GM21526 (cell line): ENCODE data around the gene SLC27A3.
"Not testable (repeated sequence)": the region's sequence is repeated elsewhere in the genome, so short reads cannot be mapped to it uniquely, and the experiment has no call there.

Experiments used
- ATAC-seq: cut with Tn5 transposase; IDR thresholded peaks from one replicate; pipeline ENCODE4 v1.9.1; 2021; ENCODE audit warnings: moderate library complexity; ENCODE audit not compliant: unreplicated experiment, low FRiP score

The SLC27A3 gene

GRCh38 chr1:153778824-153779519 lies 3.8 kb downstream of the SLC27A3 start:
- ATAC-seq: no peak

- ATAC-seq: no peak
Measured at GRCh38 chr1:153779781-153780541, 4.8 kb downstream of the SLC27A3 start.

GRCh38 chr1:153780551-153780950 lies 5.3 kb downstream of the SLC27A3 start:
- ATAC-seq: no peak

GRCh38 chr1:153782648-153783047 lies 7.4 kb downstream of the SLC27A3 start:
- ATAC-seq: not testable (repeated sequence)

GRCh38 chr1:153783233-153784190 lies 8.3 kb downstream of the SLC27A3 start:
- ATAC-seq: peak; percentile 80

- no peak for ATAC-seq
Measured at GRCh38 chr1:153786038-153786790, 11.0 kb downstream of the SLC27A3 start.

GRCh38 chr1:153789478-153790034 lies 14.3 kb downstream of the SLC27A3 start:
- no peak for ATAC-seq

- ATAC-seq: no peak
Measured at GRCh38 chr1:153790313-153790965, 15.2 kb downstream of the SLC27A3 start.

- ATAC-seq: peak; percentile 57
Measured at GRCh38 chr1:153790966-153791647, 15.9 kb downstream of the SLC27A3 start.

- ATAC-seq: peak; percentile 13
Measured at GRCh38 chr1:153791648-153792253, 16.5 kb downstream of the SLC27A3 start.

GRCh38 chr1:153792631-153793041 lies 17.4 kb downstream of the SLC27A3 start:
- ATAC-seq: no peak

GRCh38 chr1:153793261-153793972 lies 18.2 kb downstream of the SLC27A3 start:
- no peak for ATAC-seq

- ATAC-seq: no peak
Measured at GRCh38 chr1:153793973-153794615, 18.9 kb downstream of the SLC27A3 start.

- no peak for ATAC-seq
Measured at GRCh38 chr1:153794624-153795329, 19.6 kb downstream of the SLC27A3 start.

- ATAC-seq: no peak
Measured at GRCh38 chr1:153795330-153795837, 20.2 kb downstream of the SLC27A3 start.
